K562 (cell line): ENCODE results near the gene TRMT112. TPM values are rescaled to one million over a fixed set of nuclear protein-coding genes. Genes with fewer than 3 reads are reported as not detected.

Source experiments
- CREB5 ChIP-seq: fragments of 250-450 bp; sonication (Bioruptor Pico); IDR thresholded peaks from 2 replicates; pipeline ENCODE4 v1.5.0; 2020; ENCODE audit warnings: mild to moderate bottlenecking
- DPF2 ChIP-seq: fragments of 450-650 bp; IDR thresholded peaks from 2 replicates; pipeline ENCODE4 v1.6.1; 2016
- LEF1 ChIP-seq: fragments of 450-650 bp; IDR thresholded peaks from 2 replicates; pipeline ENCODE4 v1.6.1; 2016; ENCODE audit warnings: mild to moderate bottlenecking
- MEF2D ChIP-seq: conservative IDR thresholded peaks from 2 replicates; pipeline ENCODE4 v1.6.1; 2016; ENCODE audit warnings: low read depth, missing genetic modification characterization, missing compliant biosample characterization
- MGA ChIP-seq: fragments of 450-650 bp; IDR thresholded peaks from 2 replicates; pipeline ENCODE4 v1.6.1; 2016; ENCODE audit warnings: mild to moderate bottlenecking, moderate library complexity
- SMAD3 ChIP-seq: fragments of 450-650 bp; formaldehyde crosslinking; conservative IDR thresholded peaks from 2 replicates; pipeline ENCODE4 v1.4.0; 2020; ENCODE audit warnings: mild to moderate bottlenecking
- ZBTB17 ChIP-seq: fragments of 450-650 bp; formaldehyde crosslinking; IDR thresholded peaks from 2 replicates; pipeline ENCODE4 v1.4.0; 2020; ENCODE audit warnings: mild to moderate bottlenecking
- ZC3H11A ChIP-seq: IDR thresholded peaks from 2 replicates; pipeline ENCODE4 v1.6.1; 2012; ENCODE audit warnings: low read depth, low read length, improper control_type of control experiment
- polyA plus RNA-seq, 8 experiments: library from polyadenylated mRNA; depleted of rRNA in 4 of 8; stranded (reverse) in 5 of 8; unstranded in 3 of 8; fragments of >200 nt; fragmentation: Nextera tagmentation in 2 of 8; fragmentation: Illumina TruSeq in 1 of 8; extraction: Ambion mirVana in 2 of 8; extraction: Trizol in 1 of 8; gene quantifications; 2 replicates each; pipeline versions ENCODE4 v1.2.1 to v1.2.3, GENCODE V29; 2011 to 2014; ENCODE audit warnings: inconsistent platforms in 1 of 8, missing spikeins in 1 of 8
- total RNA-seq, 7 experiments: library from RNA; depleted of rRNA in 6 of 7; stranded (reverse); fragments of >200 nt in 6 of 7; fragmentation: Illumina TruSeq in 2 of 7; extraction: Trizol in 2 of 7; gene quantifications; 2 replicates each; pipeline versions ENCODE4 v1.2.1 to v1.2.3, GENCODE V29; 2011 to 2021; ENCODE audit warnings: low replicate concordance in 1 of 7
- TF ChIP-seq, protein P1 (sequence below): fragments of 250-450 bp; sonication (Bioruptor Pico); IDR thresholded peaks from 2 replicates; pipeline ENCODE4 v1.4.0; 2020; ENCODE audit warnings: mild to moderate bottlenecking, moderate library complexity
- TF ChIP-seq, protein P2 (sequence below): sonication (generic); formaldehyde crosslinking; IDR thresholded peaks from 2 replicates; pipeline ENCODE4 v1.8.0; 2022; ENCODE audit warnings: missing genetic modification reagents, mild to moderate bottlenecking, moderate library complexity, borderline replicate concordance

Gene TRMT112
- total and polyA plus RNA-seq, 9 of the 15 experiments (the other 6 are each of a cell fraction or from before 2014, with no cell fraction given) = 162 to 444 (median 300) TPM

- no peak for TF ChIP-seq SMAD3
- TF ChIP-seq, protein P1, sequence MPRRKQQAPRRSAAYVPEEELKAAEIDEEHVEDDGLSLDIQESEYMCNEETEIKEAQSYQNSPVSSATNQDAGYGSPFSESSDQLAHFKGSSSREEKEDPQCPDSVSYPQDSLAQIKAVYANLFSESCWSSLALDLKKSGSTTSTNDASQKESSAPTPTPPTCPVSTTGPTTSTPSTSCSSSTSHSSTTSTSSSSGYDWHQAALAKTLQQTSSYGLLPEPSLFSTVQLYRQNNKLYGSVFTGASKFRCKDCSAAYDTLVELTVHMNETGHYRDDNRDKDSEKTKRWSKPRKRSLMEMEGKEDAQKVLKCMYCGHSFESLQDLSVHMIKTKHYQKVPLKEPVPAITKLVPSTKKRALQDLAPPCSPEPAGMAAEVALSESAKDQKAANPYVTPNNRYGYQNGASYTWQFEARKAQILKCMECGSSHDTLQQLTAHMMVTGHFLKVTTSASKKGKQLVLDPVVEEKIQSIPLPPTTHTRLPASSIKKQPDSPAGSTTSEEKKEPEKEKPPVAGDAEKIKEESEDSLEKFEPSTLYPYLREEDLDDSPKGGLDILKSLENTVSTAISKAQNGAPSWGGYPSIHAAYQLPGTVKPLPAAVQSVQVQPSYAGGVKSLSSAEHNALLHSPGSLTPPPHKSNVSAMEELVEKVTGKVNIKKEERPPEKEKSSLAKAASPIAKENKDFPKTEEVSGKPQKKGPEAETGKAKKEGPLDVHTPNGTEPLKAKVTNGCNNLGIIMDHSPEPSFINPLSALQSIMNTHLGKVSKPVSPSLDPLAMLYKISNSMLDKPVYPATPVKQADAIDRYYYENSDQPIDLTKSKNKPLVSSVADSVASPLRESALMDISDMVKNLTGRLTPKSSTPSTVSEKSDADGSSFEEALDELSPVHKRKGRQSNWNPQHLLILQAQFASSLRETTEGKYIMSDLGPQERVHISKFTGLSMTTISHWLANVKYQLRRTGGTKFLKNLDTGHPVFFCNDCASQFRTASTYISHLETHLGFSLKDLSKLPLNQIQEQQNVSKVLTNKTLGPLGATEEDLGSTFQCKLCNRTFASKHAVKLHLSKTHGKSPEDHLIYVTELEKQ (CRISPR knock-in tag) = no peak
- TF ChIP-seq CREB5 (CRISPR knock-in tag) = 0 out of 2 replicates have a peak, but pooled peaks have one; percentile 15
- TF ChIP-seq, protein P2, sequence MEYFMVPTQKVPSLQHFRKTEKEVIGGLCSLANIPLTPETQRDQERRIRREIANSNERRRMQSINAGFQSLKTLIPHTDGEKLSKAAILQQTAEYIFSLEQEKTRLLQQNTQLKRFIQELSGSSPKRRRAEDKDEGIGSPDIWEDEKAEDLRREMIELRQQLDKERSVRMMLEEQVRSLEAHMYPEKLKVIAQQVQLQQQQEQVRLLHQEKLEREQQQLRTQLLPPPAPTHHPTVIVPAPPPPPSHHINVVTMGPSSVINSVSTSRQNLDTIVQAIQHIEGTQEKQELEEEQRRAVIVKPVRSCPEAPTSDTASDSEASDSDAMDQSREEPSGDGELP = 0 out of 2 replicates have a peak, but pooled peaks have one; percentile 35
- TF ChIP-seq MGA = no peak
- TF ChIP-seq ZBTB17 (CRISPR knock-in tag) = no peak; the same call in 1 of the 2 replicates
- no peak for TF ChIP-seq MEF2D (tag)
- no peak for TF ChIP-seq LEF1
- TF ChIP-seq ZC3H11A = no peak
- TF ChIP-seq DPF2 = peak; percentile 50; the same call in 1 of the 2 replicates
Measured at GRCh38 chr11:64268893-64269539, 48.3 kb downstream of the TRMT112 start (continued).
